Posterior vena cava (tissue), 2 donors: ENCODE results near the gene TRPM2. TPM values are rescaled to one million over a fixed set of nuclear protein-coding genes. Genes with fewer than 3 reads are reported as not detected.
"Not testable (repeated sequence)": the region's sequence is repeated elsewhere in the genome, so short reads cannot be mapped to it uniquely, and the experiment has no call there.

Experiments used
- DNase-seq: peaks from one replicate; pipeline ENCODE4 v3.0.0-alpha.2; 2020; ENCODE audit warnings: low spot score
- intact Hi-C, 2 donors: fragments of 100-400 bp; cut with DNase I; formaldehyde crosslinking; loops; one replicate each; pipeline versions ENCODE4 v1.14.1 to v1.14.2; 2022 to 2023
- total RNA-seq, 2 donors: library from RNA; stranded (reverse); fragmentation: NEBNext Ultra II Directional; extraction: Animal tissue kit (Norgen Biotek cat#: 25700); gene quantifications; one replicate each; pipeline ENCODE4 v1.2.1, GENCODE V29; 2021
- donor health status: DM: yes; HTN: yes; CAD: no.
- donor health status: DM: yes; HTN: yes; CAD: no.

The TRPM2 gene
- total RNA-seq, 2 donors from 2014 or later, result 7.7 to 11.3 TPM

GRCh38 chr21:44379991-44380865, 26.8 kb downstream of the TRPM2 start:
- no peak for DNase-seq
- intact Hi-C loops, result no loop called here

- peak; percentile 62 for DNase-seq
Observed at GRCh38 chr21:44380876-44381275, 27.5 kb downstream of the TRPM2 start.

GRCh38 chr21:44381874-44382273, 28.5 kb downstream of the TRPM2 start:
- DNase-seq, result no peak
- intact Hi-C loops, result no loop called here

More at GRCh38 chr21:44380876-44381275, 27.5 kb downstream of the TRPM2 start:
- intact Hi-C loops, result no loop called here

GRCh38 chr21:44382536-44382935, 29.1 kb downstream of the TRPM2 start:
- intact Hi-C loops, result no loop called here
- peak; percentile 32 for DNase-seq

- no peak for DNase-seq
- intact Hi-C loops, result no loop called here
Observed at GRCh38 chr21:44383216-44383615, 29.8 kb downstream of the TRPM2 start.

- DNase-seq, result no peak
- intact Hi-C loops, result no loop called here
Observed at GRCh38 chr21:44384968-44385367, 31.5 kb downstream of the TRPM2 start.

- DNase-seq, result no peak
- intact Hi-C loops, result no loop called here
Observed at GRCh38 chr21:44389335-44389734, 35.9 kb downstream of the TRPM2 start.

- intact Hi-C loops, result no loop called here
- DNase-seq, result no peak
Observed at GRCh38 chr21:44390886-44391285, 37.5 kb downstream of the TRPM2 start.

GRCh38 chr21:44391345-44392091, 38.1 kb downstream of the TRPM2 start:
- intact Hi-C loops, result no loop called here
- DNase-seq, result peak; percentile 88

- no peak for DNase-seq
Observed at GRCh38 chr21:44392185-44392584, 38.8 kb downstream of the TRPM2 start.

GRCh38 chr21:44392916-44393315, 39.5 kb downstream of the TRPM2 start:
- intact Hi-C loops, result no loop called here
- no peak for DNase-seq

More at GRCh38 chr21:44392185-44392584, 38.8 kb downstream of the TRPM2 start:
- intact Hi-C loops, result no loop called here

- intact Hi-C loops, result no loop called here
Observed at GRCh38 chr21:44394733-44395132, 41.3 kb downstream of the TRPM2 start.

GRCh38 chr21:44395260-44395659, 41.8 kb downstream of the TRPM2 start:
- intact Hi-C loops, result no loop called here
- DNase-seq, result no peak

More at GRCh38 chr21:44394733-44395132, 41.3 kb downstream of the TRPM2 start:
- DNase-seq, result no peak

- DNase-seq, result not testable (repeated sequence)
Observed at GRCh38 chr21:44396803-44397202, 43.4 kb downstream of the TRPM2 start.

GRCh38 chr21:44397431-44398031, 44.1 kb downstream of the TRPM2 start:
- intact Hi-C loops, result no loop called here

More at GRCh38 chr21:44396803-44397202, 43.4 kb downstream of the TRPM2 start:
- intact Hi-C loops, result not testable (repeated sequence)

GRCh38 chr21:44398499-44398898, 45.1 kb downstream of the TRPM2 start:
- intact Hi-C loops, result no loop called here
- DNase-seq, result no peak

More at GRCh38 chr21:44397431-44398031, 44.1 kb downstream of the TRPM2 start:
- no peak for DNase-seq

GRCh38 chr21:44399151-44399954, 45.9 kb downstream of the TRPM2 start:
- DNase-seq, result no peak
- intact Hi-C loops, result no loop called here

GRCh38 chr21:44399955-44400790, 46.8 kb downstream of the TRPM2 start:
- DNase-seq, result no peak
- intact Hi-C loops, result loop anchor here in 1 of 2 donors (10.0 kb wide), 1 partner anchor 45 kb away; the partner anchor contains the start of gene TRPM2
